Activated CD4-positive, alpha-beta T cell treated with anti-CD3 and anti-CD28 coated beads for 48 hours (primary cell): ENCODE data around the gene AQP4.

Experiments used
- DNase-seq: peaks from one replicate; pipeline ENCODE4 v3.0.0-alpha.2; 2020

Gene AQP4

DNA sequence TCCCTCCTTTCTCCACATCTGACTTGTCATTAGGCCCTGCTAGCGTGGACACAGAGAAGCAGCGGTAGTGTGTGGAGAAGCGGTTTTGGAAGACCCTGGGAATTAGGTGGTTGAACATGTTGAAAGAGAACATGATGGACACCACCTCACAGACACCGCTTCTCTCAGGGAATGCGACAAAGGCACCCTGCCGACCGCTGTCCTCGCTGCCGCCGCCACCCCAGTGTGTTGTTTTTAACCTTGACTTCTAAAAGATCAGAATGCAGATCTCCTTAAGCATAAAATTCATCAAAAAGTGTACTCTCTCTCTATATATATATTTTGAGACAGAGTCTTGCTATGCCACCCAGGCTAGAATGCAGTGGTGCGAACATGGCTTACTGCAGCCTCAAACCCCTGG lies 33.2 kb downstream of the AQP4 start:
- no peak for DNase-seq

DNA sequence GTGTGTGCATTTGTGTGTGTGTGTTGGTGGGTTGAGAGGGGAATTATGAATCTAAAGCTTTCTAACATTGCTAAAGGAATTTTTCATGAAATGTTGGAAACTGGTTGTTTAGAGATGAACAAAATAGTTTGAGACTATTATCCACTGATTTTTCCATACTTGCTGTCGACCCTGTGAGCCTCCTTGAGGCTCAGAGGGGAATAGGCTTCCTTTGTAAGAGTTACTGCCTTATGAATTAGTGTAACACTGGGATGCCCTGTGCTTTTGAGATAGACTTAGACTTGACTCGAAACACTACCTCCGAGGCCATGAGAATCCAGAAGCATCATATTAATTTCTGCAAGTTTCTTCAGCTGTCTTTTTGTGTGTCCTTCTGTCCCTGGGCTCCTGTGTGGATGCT lies 37.9 kb downstream of the AQP4 start:
- no peak for DNase-seq

DNA sequence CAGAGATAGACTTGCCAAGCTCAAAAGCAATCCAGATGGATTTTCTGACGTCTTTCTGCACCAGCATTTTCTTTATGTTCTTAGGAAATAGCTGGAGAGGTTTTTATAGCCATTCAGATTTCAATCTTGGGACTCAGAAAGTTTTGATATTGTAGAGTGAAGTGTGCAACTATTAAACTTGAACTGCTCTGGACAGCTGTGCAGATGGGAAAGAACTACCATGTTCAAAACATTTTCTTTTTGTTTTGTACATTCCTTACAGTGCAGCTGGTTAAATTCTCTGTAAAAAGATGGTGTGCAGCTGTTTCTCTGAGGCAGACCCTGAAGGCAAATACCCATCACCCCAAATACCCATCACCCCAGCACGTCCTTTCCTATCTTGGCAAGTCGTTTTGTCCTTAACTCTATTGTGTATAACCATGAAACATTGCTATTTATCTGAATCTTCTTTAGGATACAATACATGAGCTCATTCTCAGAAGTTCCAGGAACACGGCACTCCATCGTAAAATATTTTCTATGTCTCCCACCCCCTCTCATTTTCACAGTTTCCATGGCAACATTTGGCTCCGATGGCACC lies 38.8 kb downstream of the AQP4 start:
- no peak for DNase-seq

DNA sequence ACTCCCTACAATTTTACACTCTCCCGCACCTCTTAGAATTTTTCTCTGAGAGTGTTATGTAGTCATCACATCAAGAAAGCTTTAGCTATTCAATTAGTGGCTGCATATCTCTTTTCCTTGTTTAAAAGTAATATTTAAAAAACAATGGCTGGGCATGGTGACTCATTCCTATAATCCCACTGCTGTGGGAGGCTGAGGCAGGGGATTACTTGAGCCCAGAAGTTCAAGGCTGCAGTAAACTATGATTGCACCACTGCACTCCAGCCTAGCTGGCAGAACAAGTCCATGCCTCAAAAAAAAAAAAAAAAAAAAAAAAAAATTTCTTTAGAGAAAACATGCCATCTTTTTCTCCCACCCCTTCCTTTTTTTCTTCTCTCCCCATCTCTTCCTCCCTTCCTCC lies 44.3 kb downstream of the AQP4 start:
- no peak for DNase-seq

DNA sequence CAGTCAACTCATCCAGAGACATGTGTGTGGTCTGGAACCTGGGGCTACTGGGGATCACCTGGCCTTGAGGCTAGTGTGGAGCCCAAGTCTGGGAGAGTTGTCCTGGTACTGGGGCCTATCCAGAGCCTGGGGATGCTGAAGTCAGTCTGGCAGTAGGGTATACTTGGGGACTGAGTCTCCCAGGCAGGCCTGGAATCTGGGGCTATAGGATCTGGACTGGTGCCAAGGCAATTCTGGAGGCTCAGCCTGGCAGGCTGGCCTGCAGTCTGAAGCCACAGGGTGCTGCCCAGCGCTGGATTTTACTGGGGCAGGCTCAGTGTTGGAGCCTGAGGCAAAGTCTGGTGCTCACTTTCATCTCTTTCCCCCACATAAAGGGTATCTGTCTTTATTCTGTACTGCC lies 46.5 kb downstream of the AQP4 start:
- no peak for DNase-seq

DNA sequence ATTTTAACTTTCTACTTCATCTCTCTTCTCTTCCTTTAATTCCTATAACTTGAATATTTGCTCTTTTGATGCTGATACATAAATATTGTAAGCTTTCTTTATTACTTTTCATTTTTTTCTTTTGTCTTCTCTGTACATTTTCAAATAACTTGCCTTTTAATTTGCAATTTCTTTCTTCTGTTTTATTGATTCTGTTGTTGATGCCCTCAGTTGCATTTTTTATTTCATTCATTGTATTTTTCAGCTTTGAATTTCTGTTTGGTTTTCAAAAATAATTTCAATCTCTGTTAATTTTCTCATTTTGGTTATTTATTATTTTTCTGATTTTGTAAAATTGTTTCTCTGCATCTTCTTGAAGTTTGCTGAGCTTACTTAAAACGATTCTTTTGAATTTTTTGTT lies 47.0 kb downstream of the AQP4 start:
- no peak for DNase-seq

DNA sequence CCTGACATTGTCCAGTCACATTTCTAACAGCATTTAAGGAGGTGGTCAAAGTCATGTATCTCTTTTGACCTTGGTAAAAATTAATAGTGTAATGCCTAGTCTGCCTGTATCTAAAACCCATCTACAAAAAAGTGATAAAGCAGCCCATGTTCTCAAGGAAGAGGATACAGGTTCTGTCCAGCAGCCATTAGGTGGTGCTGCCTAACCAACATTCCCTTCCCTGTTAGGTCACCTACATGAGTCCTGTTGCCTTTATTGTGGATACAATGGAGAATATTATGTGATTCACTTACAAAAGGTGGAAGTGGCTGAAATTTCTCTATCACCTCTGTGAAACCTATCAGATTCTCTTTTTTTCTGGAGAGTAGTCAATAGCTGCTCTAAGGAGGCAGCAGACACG lies 52.5 kb downstream of the AQP4 start:
- no peak for DNase-seq

DNA sequence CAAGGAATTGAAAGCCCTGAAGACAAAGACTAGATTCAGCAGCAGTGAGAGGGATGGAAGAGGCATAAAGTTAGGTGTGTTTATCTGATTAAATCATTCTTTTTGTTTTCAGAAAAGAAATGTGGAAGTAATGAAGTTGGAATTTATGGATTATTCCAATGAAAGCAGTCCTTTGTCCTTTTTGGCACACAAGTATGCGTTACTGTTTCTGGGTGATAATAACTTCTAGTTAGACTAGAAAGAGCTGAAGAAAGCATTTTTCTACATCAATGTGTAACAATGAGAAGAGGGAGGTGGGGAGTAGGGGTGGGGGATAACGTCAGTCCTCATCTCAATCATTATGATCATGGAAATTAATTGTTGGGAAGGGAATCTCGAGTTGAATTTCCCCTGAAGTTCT lies 53.0 kb downstream of the AQP4 start:
- no peak for DNase-seq

DNA sequence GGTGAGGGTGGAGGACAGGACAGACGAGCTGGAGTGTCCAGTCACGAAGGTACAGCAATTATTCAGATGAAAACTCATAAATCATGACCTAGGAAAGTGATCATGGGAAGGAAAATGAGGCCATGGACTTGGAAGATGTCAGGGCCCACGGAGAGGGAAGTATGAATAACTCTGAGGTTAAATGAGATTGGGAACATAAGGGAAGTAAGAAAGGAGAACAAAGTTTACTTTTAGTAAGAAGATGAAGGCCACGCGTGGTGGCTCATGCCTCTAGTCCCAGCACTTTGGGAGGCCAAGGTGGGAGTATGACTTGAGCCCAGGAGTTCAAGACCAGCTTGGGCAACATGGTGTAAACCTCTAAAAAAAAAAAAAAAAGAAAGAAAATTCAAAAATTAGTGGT lies 56.2 kb downstream of the AQP4 start:
- DNase-seq: no peak

DNA sequence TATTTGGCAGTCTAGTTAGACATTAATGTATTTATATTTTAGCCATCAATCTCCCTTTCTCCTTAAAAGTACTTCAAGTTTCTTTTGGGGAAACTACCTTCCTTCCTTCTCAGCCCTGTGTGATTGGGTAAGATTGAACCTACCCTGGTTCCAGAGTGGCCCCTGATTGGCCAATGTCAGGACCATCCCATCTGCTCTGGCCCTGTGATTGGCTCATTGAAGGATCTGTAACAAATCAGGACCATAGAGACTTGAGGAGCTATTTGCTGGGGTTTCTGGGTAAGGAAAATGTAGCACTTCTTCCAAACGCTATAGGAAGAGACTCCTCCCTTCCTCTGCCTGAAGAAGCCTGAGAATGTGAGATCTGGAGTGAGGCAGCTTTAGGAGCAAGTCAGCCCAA lies 59.3 kb downstream of the AQP4 start:
- DNase-seq: no peak

DNA sequence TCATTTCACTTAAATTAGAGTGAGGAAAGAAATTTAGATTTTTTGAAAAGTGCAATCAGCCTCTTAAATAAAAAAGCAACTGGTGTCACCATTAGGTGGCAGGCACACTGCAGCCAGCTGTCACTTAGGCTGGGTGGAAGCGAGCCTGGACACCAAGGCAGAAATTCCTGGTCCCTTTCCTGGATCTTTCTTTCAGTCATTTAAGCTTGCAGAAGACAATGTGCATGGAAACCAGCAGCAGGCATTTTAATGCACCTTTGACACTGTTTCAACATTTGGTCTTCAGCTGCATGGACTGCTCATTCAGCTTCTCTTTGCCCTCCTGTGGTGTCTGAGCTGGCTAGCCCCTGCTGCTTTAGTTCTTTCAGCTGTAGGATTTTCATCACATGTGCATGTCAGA lies 61.0 kb downstream of the AQP4 start:
- DNase-seq: no peak

DNA sequence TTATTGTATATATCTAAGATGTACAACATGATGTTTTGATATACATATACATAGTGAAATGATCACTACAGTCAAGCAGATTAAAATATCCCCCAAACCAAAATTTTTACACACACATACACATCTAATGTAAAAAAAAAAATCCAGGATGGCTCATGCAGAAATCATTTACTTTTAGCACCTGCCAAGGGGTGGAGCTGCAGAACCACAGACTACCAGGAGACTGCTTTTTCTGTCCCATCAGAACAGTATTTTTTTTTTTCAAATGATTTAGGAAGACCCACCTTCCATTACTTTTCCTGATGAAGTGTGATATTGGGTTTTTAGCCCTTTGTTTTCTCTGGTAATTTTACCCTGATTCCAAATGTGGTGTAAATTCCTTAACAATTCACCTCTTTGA lies 61.9 kb downstream of the AQP4 start:
- no peak for DNase-seq

DNA sequence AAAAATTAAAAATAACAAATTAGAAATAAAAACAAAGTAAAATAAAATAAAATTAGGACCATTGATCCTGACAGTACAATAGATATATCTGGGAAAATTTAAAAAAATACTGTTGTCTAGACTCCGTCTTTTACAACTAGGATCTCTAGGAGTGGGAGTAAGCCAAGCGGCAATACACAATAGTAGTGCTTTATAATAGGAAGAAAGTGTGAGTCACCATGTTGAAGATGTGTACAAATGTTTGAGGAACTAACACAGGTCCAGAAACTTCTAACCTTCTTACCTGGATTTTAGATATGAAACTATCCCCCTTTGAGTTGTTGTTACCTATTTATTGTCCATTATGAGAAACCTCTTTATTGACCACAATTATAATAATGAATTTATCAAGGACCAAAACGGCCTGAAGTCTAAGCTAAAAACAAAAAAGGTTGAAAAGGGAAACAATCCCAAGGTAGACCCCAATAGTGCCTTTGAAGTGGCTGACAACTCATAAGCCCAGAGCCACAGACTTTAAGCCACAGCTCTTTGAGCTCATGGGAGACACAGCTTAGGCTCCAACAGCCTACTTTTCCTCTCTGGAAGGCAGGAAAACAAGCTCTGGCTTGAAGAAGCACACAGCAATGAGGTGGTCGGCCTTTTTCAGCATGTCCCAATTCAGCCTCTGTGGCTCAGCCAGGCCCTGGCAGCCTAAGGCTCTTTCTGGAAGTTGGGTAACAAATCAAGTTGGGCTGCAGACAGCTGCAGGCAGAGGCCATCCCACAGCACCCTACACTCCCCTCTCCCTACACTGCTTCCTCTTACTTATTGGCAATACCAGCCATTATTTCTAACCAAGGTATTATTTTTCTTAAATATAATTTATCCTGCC lies 62.9 kb downstream of the AQP4 start:
- no peak for DNase-seq
